ENCODE measurements around the gene MAGEA8.

GRCh38 chrX:149881081-149881711 is at the start of gene MAGEA8:
- TF ChIP-seq CTCF (IDR thresholded peaks at IDR 0.05; ENCODE audit: poor library complexity): no peak
- no peak for TF ChIP-seq EZH2 (IDR thresholded peaks at IDR 0.05; ENCODE audit: borderline replicate concordance)
- TF ChIP-seq EZH2phosphoT487 (IDR thresholded peaks at IDR 0.05; ENCODE audit: low read depth, severe bottlenecking, unreplicated experiment): no peak

Data from hepatocyte (in vitro differentiated cells).